Inflammatory macrophage treated with lipopolysaccharide for 1 hour (primary cell): ENCODE measurements around the gene NDUFS5.
"Not testable (repeated sequence)": the region's sequence is repeated elsewhere in the genome, so short reads cannot be mapped to it uniquely, and the experiment has no call there.

Experiments
- DNase-seq, 2 donors: peaks; one replicate each; pipeline ENCODE4 v3.0.0-alpha.2; 2020 to 2022

NDUFS5 gene

GRCh38 chr1:39016604-39017171 lies 9.5 kb upstream of the NDUFS5 start:
- no peak for DNase-seq

- DNase-seq, result no peak
Observed at GRCh38 chr1:39017266-39017665, 8.9 kb upstream of the NDUFS5 start.

- DNase-seq, result not testable (repeated sequence)
Observed at GRCh38 chr1:39020494-39020893, 5.7 kb upstream of the NDUFS5 start.

- no peak for DNase-seq
Observed at GRCh38 chr1:39021426-39021825, 4.7 kb upstream of the NDUFS5 start.

- no peak for DNase-seq
Observed at GRCh38 chr1:39023140-39023539, 3.0 kb upstream of the NDUFS5 start.

- DNase-seq, result peak in 1 of 2 donors; percentile 65
Observed at GRCh38 chr1:39026866-39027507, 837 bp downstream of the NDUFS5 start.

GRCh38 chr1:39034114-39034654 lies 8.0 kb downstream of the NDUFS5 start:
- no peak for DNase-seq

GRCh38 chr1:39036678-39037077 lies 10.5 kb downstream of the NDUFS5 start:
- DNase-seq, result no peak

- peak in 1 of 2 donors; percentile 9 for DNase-seq
Observed at GRCh38 chr1:39043513-39043912, 17.4 kb downstream of the NDUFS5 start.

GRCh38 chr1:39044762-39045161 lies 18.6 kb downstream of the NDUFS5 start:
- peak; percentile 57 to 84 for DNase-seq

- no peak for DNase-seq
Observed at GRCh38 chr1:39045231-39045630, 19.1 kb downstream of the NDUFS5 start.

- no peak for DNase-seq
Observed at GRCh38 chr1:39046613-39047210, 20.6 kb downstream of the NDUFS5 start.

- DNase-seq, result peak in 1 of 2 donors; percentile 18
Observed at GRCh38 chr1:39047374-39048229, 21.5 kb downstream of the NDUFS5 start.

- no peak for DNase-seq
Observed at GRCh38 chr1:39048745-39049370, 22.7 kb downstream of the NDUFS5 start.

GRCh38 chr1:39050001-39050400 lies 23.9 kb downstream of the NDUFS5 start:
- DNase-seq, result no peak

GRCh38 chr1:39051193-39051850 lies 25.2 kb downstream of the NDUFS5 start:
- not testable (repeated sequence) for DNase-seq

GRCh38 chr1:39051956-39052355 lies 25.8 kb downstream of the NDUFS5 start:
- DNase-seq, result no peak

GRCh38 chr1:39055213-39055710 lies 29.1 kb downstream of the NDUFS5 start:
- DNase-seq, result not testable (repeated sequence)

- not testable (repeated sequence) for DNase-seq
Observed at GRCh38 chr1:39061516-39061915, 35.4 kb downstream of the NDUFS5 start.

GRCh38 chr1:39061951-39062350 lies 35.8 kb downstream of the NDUFS5 start:
- DNase-seq, result no peak

GRCh38 chr1:39063191-39063590 lies 37.0 kb downstream of the NDUFS5 start:
- DNase-seq, result no peak

- DNase-seq, result peak; percentile 13 to 41
Observed at GRCh38 chr1:39063775-39064174, 37.6 kb downstream of the NDUFS5 start.
